HFFc6 (cell line): Measurements from ENCODE around the gene ABCD2. TPM values are rescaled to one million over a fixed set of nuclear protein-coding genes. Genes with fewer than 3 reads are reported as not detected.

Source experiments
- DNase-seq: peaks from one replicate; pipeline ENCODE4 v3.0.0-alpha.2; 2018
- H3K27ac Mint-ChIP-seq: 2 replicates; pipeline ENCODE4 v1.8.0; 2020; ENCODE audit warnings: mild to moderate bottlenecking, mixed read lengths
- H3K27me3 Mint-ChIP-seq: 2 replicates; pipeline ENCODE4 v1.8.0; 2021; ENCODE audit warnings: mild to moderate bottlenecking, moderate library complexity, mixed read lengths; ENCODE audit not compliant: insufficient read depth
- H3K36me3 Mint-ChIP-seq: 2 replicates; pipeline ENCODE4 v1.8.0; 2021; ENCODE audit warnings: low read depth, mixed read lengths
- H3K4me1 Mint-ChIP-seq: 2 replicates; pipeline ENCODE4 v1.8.0; 2020; ENCODE audit warnings: low read depth, mixed read lengths
- H3K4me3 Mint-ChIP-seq: 2 replicates; pipeline ENCODE4 v1.8.0; 2020; ENCODE audit warnings: mild to moderate bottlenecking, moderate library complexity, mixed read lengths
- H3K9me3 Mint-ChIP-seq: 2 replicates; pipeline ENCODE4 v1.8.0; 2020; ENCODE audit warnings: mild to moderate bottlenecking, mixed read lengths
- CTCF ChIP-seq: fragments of 200-600 bp; sonication (generic); IDR thresholded peaks from 2 replicates; pipeline ENCODE4 v1.5.0; 2021; ENCODE audit warnings: antibody characterized with exemption, mild to moderate bottlenecking
- long read RNA-seq: library from polyadenylated mRNA; unstranded; transcript quantifications from one replicate; pipeline ENCODE4 v2.0.0, GENCODE V29; 2019
- total RNA-seq, 6 experiments: library from RNA; stranded (reverse); fragmentation: NEBNext Ultra II Directional; extraction: Animal tissue kit (Norgen Biotek cat#: 25700); gene quantifications; 2 replicates in 1 of 6; 3 replicates in 5 of 6; pipeline ENCODE4 v1.2.3, GENCODE V29; 2021

ABCD2 gene
- total RNA-seq = not detected
- long read RNA-seq = 0 reads

GRCh38 chr12:39619660-39620433 lies at the start of gene ABCD2:
Gene ABCD2 (minus strand): TSS chr12:39619803. CDS start chr12:39619615, 188 bp downstream.
- Mint-ChIP-seq H3K9me3 (no peaks in the 10 kb centered on the region), H3K27ac (no peak within 1 kb of the TSS), H3K36me3 (no peaks in the 10 kb centered on the region), H3K4me1 (no peaks in the 10 kb centered on the region), H3K27me3 (no peaks in the 10 kb centered on the region), H3K4me3 (no peak within 1 kb of the TSS)
- TF ChIP-seq CTCF = 0 out of 2 replicates have a peak, but pooled peaks have one; percentile 12
- DNase-seq = peak; percentile 68

- H3K36me3 Mint-ChIP-seq = no peaks in the 10 kb centered on the region; the same call in 1 of the 2 replicates
- peaks cover 20% of the 10 kb centered on the region for H3K9me3 Mint-ChIP-seq
- TF ChIP-seq CTCF = no peak
- H3K27ac Mint-ChIP-seq = no peak overlapping the region
- H3K27me3 Mint-ChIP-seq = no peaks in the 10 kb centered on the region; the same call in 1 of the 2 replicates
- no peak for DNase-seq
- no peak overlapping the region for H3K4me3 Mint-ChIP-seq
- H3K4me1 Mint-ChIP-seq = no peaks in the 10 kb centered on the region
Observed at GRCh38 chr12:39660101-39660500, 40.5 kb upstream of the ABCD2 start.

- Mint-ChIP-seq H3K36me3 (no peaks in the 10 kb centered on the region), H3K27ac (no peak overlapping the region), H3K4me1 (no peaks in the 10 kb centered on the region), H3K9me3 (no peaks in the 10 kb centered on the region), H3K4me3 (no peak overlapping the region), H3K27me3 (no peaks in the 10 kb centered on the region)
- DNase-seq = no peak
- no peak for TF ChIP-seq CTCF
Observed at GRCh38 chr12:39647383-39647782, 27.8 kb upstream of the ABCD2 start.

DNA sequence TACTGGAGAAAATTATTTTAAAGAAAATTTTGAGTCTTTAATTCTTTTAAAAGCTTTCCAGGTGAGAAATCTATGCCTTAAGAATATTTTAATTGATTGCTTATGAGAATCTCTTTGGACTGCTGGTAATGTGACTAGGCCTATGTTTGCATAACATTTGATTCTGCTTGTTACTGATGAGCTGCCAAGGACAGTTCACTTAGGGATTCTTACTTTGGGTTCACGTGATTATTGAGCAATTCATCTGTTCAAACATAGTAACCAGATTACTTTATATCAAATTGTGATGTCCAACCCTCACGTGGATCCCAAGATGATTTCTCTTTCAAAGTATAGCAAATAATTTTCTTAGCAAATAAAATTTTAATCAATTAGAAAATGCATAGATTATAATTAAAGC lies 27.4 kb upstream of the ABCD2 start:
- no peak for TF ChIP-seq CTCF

GRCh38 chr12:39643052-39643451 lies 23.4 kb upstream of the ABCD2 start:
- Mint-ChIP-seq H3K36me3 (no peaks in the 10 kb centered on the region), H3K4me1 (no peaks in the 10 kb centered on the region), H3K27ac (no peak overlapping the region), H3K9me3 (peaks cover 6% of the 10 kb centered on the region; the same call in 1 of the 2 replicates), H3K27me3 (no peaks in the 10 kb centered on the region), H3K4me3 (no peak overlapping the region)
- TF ChIP-seq CTCF = no peak
- DNase-seq = no peak

More for the DNA sequence above, 27.4 kb upstream of the ABCD2 start:
- Mint-ChIP-seq H3K4me3 (no peak overlapping the region), H3K4me1 (no peaks in the 10 kb centered on the region), H3K9me3 (no peaks in the 10 kb centered on the region), H3K36me3 (no peaks in the 10 kb centered on the region), H3K27ac (no peak overlapping the region), H3K27me3 (no peaks in the 10 kb centered on the region)
- DNase-seq = no peak
